Amygdala (tissue), 56 donors: ENCODE measurements around the gene PMEPA1.

Experiments
- DNase-seq, 56 donors: peaks; one replicate each; lab custom pipeline; 2025; lab: John Stamatoyannopoulos, UW

Gene PMEPA1

DNA sequence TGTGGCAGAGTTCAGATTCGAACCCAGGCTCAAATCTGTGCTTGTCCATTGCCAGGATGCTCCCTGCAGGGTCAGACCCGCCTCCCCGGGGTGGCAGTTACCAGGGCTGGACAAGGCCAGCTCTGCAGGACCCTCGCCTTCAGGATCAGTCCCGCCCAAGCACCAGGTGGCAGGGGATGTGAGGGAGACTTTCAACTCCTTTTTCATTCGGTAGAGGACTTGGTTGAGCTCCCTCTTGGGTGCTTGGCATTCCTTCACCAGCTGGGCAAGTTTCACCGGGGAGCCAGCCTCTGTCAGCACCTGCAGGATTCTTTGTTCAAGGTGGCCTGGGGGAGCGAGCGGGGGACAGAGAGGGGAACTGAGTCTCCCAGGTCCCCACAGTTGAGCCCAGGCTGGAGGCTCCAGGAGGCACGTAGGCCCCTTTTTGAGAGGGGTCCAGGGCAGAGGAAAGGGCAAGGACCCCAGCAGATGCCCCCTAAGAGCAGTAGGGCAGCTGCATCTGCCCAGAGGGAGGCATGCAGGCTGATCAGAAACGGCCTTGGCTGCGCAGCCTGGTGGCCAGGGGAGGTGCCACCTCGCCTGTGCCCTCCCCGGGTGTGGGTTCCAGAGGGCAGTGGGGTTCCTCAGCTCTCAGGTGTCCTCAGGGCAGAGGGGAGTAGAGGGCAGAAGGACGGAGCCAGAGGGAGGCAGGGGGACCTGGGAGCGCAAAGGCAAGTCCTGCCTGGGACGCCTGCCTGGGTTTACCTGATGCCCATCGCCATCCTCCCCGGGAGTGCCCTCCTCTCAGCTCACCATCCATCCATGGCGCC, 93.5 kb downstream of the PMEPA1 start:
- DNase-seq = no peak

DNA sequence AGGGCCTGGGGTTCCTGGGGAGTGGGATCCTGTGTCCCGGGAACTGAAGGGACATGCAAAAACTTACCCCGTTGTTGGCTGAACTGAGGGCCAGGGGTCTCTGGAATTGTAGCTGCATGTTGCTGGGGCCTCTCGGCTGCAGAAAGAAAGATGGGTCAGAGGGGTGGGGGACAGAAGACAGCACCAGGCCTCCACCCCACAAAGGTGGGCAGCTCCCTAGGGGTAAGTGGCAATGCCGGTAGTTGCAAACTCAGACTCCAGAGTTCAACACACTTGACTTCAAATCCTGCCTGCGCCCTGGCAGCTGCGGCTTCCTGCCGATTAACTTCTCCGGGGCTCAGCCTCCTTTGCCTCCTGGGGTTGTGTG, 94.4 kb downstream of the PMEPA1 start:
- no peak for DNase-seq

DNA sequence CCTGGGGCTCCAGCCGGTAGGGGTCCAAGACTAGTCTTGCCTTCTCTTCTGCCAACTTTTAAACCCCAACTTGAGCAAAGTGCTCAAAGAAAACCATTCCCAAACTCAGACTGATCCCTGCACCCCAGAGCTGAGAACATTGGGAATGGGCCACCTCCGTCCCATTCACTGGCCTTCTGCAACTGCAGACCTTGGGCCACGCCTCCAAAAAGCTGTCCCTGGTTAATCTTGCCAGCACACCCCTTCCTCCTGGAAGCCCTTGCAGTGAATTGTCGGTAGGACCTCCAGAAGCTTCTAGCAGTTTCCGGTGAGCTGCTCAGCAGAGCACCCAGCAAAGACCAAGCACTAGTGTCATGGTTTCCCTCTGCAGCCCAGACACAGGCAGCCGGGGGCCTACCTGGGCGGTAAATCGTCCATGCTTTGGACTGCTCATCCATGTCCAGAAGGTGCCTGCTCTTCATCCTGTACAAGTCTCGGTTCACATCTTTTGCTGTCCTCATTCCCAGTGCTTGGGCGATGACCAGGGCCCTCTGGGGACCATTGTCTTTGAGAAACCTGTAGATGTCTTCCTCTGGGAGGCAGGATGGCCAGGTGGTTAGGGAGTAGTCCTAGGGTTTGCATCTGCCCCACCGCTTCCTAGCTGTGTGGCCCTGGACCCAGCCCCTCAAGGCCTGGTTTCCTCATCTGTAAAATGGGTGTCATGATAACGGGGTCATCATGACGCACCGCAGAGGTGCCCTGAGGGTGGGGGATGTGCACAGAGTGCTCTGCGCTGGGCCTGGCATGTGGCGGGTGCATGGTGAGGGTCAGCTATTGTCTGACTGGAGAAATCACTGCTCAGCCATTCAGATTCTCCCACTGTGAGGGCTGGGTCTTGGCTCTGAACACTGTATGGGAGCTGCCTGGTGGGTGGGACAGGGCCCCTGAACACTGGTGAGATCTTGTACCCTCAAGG, 95.0 kb downstream of the PMEPA1 start:
- no peak for DNase-seq

DNA sequence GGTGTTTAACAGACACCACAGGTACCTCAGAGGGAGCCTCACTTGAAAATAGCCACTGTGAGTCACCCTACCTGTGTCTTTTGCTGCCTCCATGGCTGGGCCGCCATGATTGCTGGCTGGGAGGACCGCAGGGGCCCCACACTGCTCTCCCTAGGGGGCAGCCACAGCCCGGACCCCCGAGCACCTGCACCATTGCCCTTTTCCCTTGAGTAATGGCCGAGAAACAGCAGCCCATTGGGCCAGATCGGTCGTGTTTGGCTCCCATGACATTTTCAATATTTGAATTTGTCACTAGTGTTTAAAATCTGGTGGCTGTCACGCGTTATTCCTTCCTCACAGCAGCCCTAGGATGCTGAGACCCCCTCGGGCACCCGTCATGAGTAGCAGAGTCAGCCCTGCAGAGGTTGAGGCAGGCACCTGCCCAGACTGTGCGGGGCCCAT, 96.3 kb downstream of the PMEPA1 start:
- no peak for DNase-seq

DNA sequence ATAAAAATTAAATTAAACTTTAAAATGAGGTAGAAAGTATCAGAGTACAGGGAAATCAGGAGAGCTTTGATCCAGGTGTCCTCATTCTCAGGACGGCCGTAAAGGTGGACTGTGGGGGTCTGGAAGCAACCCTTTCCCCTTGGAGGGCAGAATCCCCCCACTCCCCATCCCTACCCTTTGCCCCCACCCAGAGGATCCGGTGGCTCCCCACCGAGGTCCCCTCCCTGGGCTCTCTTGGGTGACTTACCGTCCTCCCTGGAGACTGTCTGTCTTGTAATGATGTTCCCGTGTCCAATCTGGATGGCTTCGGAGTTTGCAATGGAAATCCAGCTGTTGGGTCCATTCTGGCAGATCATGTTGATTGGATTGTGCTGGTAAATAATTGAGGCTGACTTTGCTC, 96.9 kb downstream of the PMEPA1 start:
- no peak for DNase-seq

DNA sequence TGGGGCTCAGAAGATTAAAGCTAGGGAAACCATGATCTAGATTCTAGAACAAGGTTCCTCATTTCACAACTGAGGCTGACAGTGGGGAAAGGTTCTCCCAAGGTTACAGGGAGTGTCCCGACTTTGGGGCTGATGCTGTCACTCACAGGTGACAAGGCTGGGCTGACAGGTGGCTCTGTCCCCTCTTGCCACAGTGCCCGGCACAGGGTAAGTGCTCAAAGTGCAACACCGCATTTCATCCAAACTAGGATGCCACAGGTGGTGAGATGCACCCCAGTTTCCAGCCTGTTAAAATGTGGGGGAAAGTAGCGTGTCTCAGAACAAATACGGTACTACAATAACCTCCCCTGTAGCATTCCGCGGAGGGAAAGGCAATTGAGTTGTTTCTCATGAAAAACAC, 97.4 kb downstream of the PMEPA1 start:
- no peak for DNase-seq

DNA sequence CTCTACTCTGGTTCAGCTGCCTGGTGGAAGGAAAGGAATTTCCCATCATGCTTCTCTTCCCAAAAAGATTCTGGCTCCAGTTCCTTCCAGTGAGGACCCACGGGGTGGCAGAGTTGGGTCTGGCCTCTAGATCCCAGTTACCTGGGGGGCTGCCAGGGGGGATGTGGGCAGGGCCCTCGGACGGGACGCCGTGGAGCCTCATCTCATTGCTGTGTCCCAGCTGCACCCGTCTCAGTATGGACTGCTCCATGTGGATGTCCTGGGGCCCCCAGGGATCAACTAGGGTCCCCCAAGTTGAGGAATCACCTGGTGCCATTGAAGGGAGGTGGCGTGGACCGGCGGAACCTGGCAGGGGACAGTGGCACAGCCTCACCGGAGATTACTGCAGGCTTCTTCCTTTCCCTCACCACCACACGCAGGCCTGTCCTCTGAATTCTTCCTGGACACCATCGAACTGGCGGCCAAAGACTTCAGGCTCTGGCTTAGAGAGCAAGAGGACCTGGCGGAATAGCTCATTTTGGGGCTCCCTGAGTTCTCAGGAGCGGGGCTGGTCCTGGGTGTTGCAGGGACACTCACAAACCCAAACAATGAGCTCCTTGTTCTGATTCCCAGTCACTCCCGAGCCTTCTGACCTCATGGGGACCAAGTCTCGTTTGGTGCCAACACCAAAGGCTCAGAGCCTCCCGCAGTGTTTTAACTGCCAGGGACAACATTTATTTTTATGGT, 98.1 kb downstream of the PMEPA1 start:
- DNase-seq = peak in 8 of 56 donors; percentile 6 to 41 (median 18)

DNA sequence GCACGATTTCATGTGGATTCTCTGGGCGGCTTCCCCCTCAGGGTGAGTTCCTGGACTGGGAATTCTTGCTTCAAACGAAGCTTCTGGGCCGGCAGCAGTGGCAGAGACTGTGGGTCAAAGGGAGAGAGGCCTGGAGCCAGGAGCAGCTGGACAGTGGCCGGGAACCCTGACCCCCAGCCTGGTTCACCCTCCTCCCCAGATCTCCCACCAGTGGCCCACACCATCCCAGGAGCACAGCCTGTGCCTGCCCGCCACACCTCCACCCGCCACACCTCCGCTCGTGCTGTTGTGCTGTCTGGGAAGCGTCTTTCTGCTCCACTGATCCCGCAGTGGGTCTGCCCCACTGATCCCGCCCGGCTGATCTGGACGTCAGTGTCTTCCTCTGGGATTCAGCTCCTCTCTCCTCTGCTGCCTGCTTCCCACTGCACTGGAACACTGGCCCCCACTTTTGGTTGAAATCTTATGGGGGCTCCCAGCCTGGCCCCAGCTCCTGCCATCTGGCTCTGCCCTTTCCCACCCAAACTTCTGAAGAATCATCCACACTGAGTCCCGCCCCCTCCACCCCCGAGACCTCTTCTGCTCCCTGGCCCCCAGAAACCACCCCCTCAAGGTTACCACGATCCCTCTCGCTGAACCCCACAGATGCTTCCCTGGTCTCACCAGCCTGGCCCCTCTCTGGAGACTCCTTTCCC, 99.4 kb downstream of the PMEPA1 start:
- no peak for DNase-seq

DNA sequence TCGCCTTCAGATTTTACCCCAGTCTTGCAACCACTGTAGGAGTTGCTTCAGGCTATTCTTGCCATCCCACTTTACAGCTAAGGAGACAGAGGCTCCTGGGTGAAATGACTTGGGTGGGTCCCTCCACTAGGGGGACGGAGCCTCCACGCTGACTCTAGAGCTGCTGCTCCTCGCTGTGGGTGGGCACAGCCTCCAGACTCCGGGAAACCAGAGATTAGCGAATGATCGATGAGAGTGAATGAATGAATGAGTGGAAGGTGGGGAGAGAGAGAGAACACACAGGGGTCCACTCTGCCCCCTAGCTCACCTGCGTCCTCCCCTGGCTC, 100.0 kb downstream of the PMEPA1 start:
- no peak for DNase-seq

DNA sequence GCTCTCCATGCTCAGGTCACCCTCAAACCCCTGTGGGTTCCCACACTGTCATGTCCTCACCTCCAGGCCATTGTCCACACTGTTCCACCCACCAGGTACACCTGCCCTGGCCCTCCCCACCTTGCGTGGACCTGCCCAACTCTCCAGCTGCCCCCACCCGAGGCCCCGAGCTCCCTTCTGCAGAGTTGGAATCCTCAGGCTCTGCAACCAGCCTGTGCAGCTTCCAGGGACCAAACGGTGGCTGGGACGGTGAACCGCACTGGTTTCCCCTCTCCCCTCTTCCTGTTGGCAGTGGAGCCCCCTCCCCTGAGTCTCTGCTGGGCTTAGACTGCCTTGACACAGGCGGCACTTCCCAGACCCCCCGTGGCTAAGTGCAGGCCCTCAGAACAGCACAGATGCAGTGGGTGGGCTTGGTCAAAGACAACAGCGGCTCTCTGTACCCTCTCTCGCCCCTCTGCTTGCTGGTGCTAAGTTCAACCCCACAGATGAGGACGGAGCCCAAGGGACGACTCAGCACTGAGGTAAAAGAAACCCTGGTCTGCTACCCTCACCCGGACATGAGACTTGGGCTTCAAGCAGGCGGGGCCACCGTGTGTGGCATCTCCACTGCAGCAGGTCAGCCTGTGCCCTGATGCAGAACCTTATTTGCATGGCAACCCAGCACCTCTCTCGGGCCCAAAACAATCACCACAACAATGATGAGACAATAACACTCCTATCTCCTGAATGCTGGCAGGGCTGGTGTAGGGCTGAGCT, 100.6 kb downstream of the PMEPA1 start:
- DNase-seq = no peak

DNA sequence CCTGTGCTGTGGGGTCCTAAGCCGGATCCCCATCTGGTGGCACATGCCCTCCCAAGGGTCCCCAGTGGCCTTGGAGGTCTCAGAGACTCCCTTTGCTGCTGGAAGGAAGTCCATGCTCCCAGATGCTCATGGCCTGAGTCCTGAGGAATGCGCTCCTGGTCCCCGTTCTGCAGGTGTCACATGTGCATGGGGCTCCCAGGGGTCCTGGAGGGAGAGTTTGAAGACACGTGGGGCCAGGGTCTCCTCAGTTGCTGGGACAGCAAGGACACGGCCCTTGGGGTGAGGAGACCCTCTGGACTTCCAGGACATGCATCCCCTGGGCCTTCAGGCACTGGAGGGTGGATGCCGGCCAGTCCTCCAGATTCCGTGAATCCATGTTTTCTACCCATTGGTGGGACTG, 101.3 kb downstream of the PMEPA1 start:
- no peak for DNase-seq

DNA sequence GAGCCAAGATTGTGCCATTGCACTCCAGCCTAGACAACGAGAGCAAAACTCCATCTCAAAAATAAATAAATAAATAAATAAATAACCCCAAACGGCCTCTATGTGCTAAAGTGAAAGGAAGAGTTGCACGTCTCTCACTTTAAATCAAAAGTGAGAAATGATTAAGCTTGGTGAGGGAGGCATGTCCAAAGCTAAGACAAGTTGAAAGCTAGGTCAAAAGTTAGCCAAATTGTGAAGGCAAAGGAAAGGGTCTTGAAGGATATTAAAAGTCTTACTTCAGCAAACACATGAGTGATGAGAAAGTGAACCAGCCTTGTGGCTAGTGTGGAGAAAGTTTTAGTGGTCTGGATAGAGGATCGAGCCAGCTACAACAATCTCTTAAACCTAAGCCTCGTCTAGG, 103.9 kb downstream of the PMEPA1 start:
- DNase-seq = no peak

DNA sequence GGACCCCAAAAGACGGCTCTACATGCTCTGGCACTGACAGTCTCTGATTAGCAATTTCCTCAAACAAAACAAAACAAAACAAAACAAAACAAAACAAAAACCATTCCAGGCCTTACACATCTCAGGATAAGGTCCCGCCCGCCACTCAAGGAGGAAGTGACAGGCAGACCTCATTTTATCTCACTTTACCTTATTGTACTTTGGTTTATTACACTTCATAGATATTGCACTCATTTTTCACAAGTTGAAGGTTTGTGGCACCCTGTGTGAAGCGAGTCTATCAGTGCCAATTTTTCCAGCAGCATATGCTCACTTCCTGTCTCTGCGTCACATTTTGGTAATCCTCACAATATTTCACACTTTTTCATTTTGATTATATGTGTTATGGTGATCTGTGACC, 104.8 kb downstream of the PMEPA1 start:
- no peak for DNase-seq

DNA sequence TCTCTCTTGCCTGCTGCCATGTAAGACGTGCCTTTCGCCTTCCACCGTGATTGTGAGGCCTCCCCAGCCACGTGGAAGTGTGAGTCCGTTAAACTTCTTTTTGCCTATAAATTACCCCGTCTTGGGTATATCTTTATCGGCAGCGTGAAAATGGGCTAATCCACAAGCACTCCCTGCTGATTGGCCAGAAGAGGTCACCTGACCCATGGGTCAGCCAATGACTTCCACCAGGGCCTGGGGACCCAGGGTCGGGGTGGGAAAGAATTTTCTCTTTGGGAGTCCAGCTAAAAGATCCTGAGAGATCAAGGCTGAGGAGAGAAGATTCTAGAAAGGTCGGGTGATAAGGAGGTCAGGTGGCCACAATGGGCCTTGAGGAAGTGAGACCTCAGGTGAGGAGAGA, 106.7 kb downstream of the PMEPA1 start:
- DNase-seq = no peak

DNA sequence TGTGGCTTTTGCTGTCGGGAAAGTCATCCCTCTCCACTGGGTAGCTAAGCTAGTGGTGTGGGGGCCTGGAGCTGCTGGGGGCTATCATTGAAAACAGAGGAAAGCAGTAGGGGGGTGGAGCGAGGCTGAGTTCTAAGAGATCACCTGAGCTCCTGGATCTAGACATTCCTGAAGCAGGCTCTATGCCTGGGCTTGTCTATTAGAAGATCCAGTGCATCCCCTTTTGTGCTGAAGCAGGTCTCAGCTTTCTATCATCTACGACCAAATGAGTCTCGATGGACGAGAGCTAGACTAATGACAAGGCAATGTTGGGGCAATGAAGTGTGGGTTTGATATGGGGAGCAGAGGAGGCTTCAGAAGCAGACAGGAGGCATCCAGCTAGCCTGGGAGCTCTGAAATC, 108.1 kb downstream of the PMEPA1 start:
- DNase-seq = no peak

DNA sequence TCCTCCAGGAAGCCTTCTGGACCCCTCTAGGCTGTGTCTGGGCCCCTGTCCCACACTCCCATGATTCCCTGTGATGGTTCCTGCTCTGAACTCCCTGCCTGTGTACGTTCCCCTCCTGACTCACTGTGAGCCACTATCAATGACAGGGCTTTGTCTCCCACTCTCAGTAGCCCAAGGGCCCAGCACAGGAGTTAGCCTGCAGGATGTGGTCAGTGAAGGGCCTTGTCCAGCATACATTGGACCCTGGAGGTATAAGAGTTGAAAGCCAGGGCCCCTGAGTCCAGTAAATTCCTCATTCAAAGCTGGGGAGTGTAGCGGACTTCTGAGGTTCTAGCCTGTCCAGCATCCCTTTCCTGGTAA, 108.6 kb downstream of the PMEPA1 start:
- DNase-seq = no peak

DNA sequence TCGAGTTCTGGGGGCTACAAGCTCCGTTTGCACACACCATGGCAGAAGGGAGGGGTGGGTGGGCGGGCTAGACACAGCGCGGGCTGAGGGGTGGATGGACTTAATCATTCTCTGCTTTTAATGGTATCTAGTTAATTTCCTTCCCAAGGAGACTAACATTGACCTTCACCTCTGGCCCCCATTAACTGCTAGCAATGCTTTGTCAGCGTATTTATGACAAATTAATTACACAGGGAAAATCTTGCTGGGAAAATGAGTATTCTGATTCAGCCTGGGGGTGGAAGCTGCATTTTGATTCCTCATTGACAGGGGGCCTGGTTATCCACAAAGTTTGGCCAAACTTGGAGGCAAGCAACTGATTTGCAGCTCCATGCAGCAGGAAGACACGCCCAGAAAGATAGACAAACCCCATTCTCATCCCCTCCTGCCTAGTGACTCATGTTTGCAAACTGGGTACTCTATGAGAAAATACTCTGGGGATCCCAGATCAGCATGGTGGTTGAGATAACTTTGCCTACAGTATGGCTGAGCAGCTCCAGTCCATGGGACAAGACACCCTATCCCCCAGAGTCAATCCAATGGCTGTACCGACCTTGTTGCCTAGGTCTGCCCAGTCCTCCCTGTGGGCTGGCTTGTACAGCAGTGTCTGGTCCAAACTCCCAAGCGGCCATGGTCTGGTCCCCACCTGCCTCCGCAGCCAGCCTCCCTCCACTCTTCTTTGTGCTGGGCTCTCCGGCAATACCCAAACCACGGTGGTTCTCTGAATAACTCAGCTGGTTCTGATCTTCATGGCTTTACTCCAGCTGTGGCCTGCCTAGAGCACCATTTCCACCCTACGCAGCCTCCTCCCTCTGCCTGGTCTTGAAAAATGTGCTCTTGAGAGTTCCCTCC, 109.2 kb downstream of the PMEPA1 start:
- no peak for DNase-seq

DNA sequence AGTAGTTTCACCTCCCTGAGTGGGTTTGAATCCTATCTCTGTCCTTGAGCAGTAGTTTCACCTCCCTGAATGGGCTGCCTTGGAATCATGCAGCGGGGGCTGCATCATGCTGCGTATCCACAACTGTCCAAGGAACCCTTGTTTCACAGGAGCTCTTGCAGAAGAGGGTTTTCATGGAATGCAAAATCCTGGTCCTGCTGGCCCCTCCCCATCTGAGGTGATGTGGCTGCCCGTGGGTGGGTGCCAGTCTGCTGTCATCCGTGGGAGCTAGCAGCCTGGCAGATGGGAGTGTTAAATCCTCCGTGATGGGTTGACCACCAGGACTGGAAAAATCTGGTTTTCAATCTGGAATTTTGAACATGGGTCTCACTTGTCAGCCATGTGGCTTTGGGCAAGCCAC, 111.3 kb downstream of the PMEPA1 start:
- DNase-seq = no peak
